Activated CD4-positive, alpha-beta T cell treated with anti-CD3 and anti-CD28 coated beads, Interleukin-2, amount 50 U/mL, for 24 hours (primary cell): ENCODE measurements around the gene FBLN1.
"Not testable (repeated sequence)": the region's sequence is repeated elsewhere in the genome, so short reads cannot be mapped to it uniquely, and the experiment has no call there.

Experiments used
- DNase-seq, 2 donors: peaks; one replicate each; pipeline ENCODE4 v3.0.0-alpha.2; 2020; ENCODE audit warnings: low read depth in 1 of 2, low spot score in 1 of 2

FBLN1 gene

GRCh38 chr22:45475851-45476514 is 26.7 kb upstream of the FBLN1 start:
- DNase-seq, result no peak

DNA sequence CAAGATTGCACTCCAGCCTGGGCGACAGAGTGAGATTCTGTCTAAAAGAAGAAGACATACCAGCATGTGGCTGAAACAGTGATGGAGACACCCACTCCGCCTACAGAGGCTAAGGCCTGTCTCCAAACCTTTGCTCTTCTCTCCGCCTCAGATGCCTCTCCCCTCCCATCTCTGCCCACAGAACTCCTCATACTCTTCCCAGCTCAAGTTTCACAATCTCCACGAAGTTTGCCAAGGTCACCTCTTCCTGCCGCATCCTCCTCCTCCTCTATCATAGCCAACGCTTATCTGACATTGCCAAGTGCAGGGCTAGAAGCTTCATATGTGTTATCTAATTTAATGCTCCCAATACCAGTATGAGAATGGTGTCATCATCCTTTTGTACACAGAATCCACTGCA is 25.9 kb upstream of the FBLN1 start:
- DNase-seq, result no peak

GRCh38 chr22:45477366-45478107 is 25.1 kb upstream of the FBLN1 start:
- no peak for DNase-seq

DNA sequence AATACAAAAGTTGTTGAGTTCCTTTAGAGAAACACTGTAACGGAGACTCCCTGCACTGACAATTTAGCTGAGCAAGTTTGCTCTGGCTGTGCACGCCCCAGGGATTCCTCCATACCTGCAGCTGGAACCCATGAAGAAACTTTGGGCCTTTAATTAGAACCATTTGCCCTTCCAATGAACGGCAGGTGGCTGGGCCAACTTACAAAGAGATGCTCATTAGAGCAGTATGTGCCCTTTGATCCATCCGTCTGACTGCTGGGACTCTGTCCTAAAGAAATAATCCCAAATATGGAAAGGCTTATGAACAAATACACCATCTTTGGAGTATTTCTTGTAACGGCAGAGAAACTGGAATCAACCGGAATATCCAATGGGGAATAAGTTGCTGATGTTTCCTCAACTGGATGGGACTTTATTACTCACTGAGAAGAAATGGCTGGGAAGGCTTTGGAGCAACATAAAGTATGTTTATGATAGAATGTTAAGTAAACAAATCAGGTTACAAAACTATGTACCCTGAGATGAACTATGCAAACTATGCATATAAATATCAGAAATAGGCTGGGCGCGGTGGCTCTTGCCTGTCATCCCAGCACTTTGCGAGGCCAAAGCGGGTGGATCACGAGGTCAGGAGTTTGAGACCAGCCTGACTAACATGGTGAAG is 24.4 kb upstream of the FBLN1 start:
- no peak for DNase-seq

DNA sequence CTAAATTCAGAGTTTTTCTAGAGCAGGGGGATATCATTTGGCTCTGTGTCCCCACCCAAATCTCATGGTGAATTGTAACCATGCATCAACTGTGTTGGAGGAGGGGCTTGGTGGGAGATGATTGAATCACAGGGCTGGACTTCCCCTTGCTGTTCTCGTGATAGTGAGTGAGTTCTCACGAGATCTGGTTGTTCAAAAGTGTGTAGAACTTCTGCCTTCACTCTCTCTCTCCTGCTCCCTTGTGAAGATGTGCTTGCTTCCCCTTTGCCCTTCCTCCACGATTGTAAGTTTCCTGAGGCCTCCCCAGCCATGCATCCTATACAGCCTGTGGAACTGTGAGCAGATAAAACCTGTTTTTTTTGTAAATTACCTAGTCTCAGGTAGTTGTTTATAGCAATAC is 22.0 kb upstream of the FBLN1 start:
- DNase-seq, result no peak

GRCh38 chr22:45481661-45482060 is 21.0 kb upstream of the FBLN1 start:
- DNase-seq, result no peak

DNA sequence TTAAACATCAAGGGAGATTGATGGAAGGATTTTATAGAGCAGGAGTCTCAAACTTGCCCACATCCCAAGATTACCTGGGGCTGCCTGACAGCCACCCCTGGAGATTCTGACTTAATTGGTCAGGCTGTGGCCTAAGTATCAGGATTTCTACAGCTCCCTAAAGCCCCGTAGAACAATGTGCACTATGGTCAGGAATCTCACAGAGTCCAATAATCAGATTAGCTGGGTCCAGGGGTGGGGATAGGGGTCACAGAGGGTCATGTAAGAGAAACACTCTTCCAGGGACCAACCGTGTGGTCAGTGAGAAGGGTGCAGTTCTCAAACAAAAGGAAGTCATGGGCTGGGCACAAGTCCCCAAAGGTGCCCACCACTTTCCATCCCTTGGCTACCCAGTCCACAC is 20.5 kb upstream of the FBLN1 start:
- no peak for DNase-seq

DNA sequence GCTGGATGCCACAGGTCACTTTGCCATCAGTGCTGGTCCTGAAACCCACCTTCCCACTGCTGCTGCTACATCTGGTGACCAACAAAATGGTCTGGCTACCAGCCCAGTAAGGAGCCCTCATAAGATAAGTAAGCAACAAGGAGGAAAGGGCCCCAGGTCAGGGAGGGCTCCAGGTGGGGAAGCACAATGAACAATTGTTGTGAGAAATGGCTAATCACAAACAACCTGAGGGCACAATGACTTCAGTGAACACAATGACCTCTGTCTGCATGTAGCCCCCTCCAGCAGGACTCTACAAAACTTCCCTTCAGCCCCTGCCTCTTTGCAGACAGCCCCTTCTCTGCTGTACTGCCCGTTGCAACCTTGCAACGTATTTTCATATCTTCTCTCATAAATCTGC is 19.4 kb upstream of the FBLN1 start:
- no peak for DNase-seq

GRCh38 chr22:45483918-45484499 is 18.7 kb upstream of the FBLN1 start:
- no peak for DNase-seq

DNA sequence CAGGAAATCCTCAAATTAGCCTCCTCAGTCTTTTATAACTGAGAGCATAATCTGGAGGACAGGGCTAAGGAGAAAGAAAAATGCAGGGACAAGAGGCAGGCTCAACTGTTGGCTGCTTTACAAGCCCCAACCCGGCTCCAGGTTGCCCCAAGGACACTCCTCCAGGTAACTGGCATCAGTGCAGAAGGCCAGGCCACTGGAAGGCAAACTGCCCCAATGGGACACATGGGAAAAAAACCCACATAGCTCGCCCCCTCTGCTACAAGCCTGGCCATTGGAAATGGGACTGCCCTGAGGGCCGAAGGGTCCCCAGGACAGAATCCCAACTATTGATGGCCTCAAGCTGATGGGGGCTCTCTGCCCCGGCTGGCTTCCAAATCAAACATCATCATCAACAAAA is 17.9 kb upstream of the FBLN1 start:
- DNase-seq, result no peak

DNA sequence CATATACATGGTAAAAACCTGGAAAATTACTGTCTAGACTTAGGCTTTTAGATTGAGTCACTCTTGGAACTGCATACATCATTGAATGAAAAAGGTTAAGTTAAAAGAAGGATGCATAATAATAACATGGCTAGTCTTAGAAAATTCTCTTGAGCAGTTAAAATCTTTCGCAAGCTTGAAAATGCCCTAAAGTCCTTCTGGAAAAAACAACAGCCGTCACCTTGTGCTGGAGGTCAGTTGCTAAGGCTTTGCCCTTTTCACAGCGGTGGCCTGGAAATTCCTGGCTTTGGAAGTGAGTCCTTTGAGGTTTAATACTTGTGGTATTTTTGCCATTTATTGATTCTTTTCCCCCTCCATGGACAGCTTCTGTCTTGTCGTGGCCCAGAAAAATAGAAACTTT is 17.4 kb upstream of the FBLN1 start:
- no peak for DNase-seq

DNA sequence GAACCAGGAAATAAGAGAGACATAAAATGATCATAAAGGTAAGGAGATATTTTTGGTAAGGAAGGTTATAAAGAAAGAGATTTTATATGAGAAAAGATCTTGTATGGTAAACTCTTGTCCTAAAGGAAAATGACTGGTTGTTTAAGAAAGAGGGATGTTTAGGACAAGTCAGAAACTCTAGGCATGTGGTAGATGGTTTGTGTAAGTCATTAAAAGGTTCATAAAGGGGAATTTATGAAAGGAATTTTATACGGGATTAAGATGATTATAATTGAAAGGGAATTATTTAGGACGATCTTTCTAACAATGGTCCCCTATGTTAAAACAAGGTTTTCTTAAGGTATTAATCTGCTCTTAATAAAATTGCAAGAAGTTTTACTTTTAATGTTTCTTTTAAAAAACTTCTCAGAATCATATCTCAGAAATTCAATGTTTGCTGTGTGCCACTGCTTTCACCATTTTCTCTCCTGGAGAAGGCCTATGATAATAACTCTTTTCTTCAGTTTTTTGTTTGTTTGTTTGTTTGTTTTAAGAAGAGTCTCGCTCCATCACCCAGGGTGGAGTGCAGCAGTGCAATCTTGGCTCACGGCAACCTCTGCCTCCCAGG is 13.8 kb upstream of the FBLN1 start:
- DNase-seq, result no peak

DNA sequence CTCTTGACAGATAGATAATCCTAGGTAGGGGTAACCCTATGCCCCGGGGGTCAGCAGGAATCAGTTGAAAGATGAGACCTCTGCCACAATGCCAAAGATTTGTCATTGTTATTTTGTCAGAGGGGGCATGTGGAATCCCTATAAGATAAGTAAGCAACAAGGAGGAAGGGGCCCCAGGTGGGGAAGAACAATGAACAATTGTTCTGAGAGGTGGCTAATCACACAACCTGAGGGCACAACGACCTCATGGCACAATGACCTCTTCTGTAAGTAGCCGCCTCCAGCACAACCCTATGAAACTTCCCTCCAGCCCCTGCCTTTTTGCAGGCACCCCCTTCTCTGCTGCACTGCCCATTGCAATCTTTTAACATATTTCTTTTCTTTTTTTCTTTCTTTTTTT is 11.8 kb upstream of the FBLN1 start:
- no peak for DNase-seq

GRCh38 chr22:45491841-45492240 is 10.8 kb upstream of the FBLN1 start:
- no peak for DNase-seq

DNA sequence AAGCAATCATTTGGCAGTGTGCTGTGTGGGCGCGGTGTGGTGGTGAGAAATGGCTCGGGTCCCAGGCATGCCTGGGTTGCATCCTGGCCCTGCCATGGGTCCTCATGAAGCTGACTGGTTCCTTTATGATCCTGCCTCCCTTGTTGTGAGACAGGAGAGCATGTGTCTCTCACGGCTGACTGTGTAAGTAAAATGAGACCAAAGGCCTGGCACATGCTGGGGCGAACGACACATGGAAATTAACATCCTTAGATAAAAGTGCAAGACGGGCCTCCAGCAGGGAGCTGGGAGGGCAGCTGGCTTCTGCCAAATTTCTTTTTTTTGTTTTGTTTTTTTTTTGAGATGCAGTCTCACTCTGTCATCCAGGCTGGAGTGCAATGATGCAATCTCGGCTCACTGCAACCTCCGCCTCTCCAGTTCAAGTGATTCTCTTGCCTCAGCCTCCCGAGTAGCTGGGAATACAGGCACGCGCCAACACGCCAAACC is 9.4 kb upstream of the FBLN1 start:
- DNase-seq, result no peak

GRCh38 chr22:45494306-45494705 is 8.4 kb upstream of the FBLN1 start:
- DNase-seq, result not testable (repeated sequence)

- DNase-seq, result not testable (repeated sequence)
These were observed 7.1 kb upstream of the FBLN1 start for GRCh38 chr22:45495616-45496015.

DNA sequence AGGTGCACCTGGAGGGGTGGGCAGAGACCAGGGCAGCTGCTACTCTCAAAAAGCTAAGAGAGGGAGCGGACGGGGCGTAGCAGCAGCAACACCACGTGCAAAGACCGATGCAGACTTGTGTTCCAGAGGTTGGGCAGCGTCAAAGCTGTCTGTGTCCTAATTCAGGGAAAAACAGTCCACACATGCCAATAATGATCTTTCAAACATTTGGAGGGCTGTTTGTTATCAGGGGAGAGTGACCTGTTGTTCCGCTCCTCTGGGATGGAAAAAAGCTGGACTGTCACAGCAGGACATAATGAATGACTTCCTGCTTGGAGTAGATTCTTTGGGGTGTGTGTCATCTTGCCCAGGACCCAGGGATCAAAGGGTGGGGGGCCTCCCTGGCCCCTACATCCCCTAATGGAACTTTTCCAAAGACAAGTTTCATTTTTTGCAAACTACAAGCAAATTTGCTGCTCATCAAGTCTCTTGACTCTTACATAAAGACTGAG is 6.2 kb upstream of the FBLN1 start:
- DNase-seq, result no peak

DNA sequence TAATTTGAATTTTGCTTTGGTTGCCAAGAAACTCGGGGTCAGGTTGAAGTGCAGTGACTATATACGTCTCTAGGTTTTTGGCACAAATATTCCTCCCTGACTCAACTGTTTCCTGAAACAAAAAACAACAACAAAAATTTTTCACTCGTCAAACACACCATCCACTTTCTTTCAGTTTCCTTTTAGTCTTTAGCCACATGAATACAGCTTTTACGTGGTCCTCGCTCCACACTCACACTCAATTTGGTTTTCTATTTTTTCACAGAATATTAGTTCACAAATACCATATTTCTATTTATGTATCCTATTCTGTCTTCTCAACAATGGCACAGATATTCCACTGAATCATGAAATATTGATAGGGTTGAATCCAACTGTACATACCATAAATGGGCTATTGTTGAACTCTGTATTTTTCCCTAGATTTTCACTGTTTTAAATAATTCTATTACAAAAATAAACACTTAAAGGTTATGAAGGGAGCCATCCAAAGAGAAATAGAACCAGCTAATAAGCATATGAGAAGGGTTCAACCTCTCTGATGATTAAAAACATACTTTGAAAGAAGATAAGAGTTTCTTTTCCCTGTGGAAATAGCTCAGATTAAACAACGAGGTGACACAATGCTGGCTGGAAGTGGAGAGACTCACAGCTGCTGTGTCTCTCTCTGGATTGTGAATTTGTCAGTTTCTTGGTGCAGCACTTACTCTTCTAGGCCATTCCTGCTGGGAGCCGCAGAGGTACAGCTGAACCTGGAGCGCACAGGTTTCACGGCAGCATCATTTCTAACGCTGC is 5.1 kb upstream of the FBLN1 start:
- no peak for DNase-seq

DNA sequence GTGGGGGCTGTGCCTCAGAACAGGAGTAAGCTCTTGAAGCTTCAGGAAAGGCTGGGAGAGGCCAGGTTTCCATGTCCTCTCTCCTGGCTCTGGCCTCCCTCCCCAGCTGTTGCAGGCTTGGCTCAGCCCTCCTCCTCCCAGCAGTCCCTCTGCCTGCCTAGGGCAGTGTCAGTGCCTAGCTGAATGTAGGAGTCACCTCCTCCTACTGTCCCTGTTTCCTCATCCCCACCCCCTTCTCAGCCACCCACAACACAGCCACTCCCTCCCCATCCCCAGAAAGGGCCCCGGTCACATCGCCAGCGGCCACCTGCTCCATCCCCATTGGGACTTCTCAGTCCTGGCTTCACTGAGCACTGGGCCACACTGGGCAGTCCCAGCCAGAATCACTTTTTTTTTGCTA is 2.9 kb upstream of the FBLN1 start:
- DNase-seq, result no peak
